K562 (cell line): Measurements from ENCODE around the gene MTX3. TPM values are rescaled to one million over a fixed set of nuclear protein-coding genes. Genes with fewer than 3 reads are reported as not detected.

ENCODE experiments used
- ARID1B ChIP-seq: fragments of 450-650 bp; IDR thresholded peaks from 2 replicates; pipeline ENCODE4 v1.6.1; 2016; ENCODE audit warnings: antibody characterized with exemption, mild to moderate bottlenecking, inconsistent platforms
- DNMT1 ChIP-seq: fragments of 450-650 bp; IDR thresholded peaks from 2 replicates; pipeline ENCODE4 v1.6.1; 2016; ENCODE audit warnings: antibody characterized with exemption, mild to moderate bottlenecking
- ETV6 ChIP-seq, 3 experiments: fragments of 150-350 bp in 1 of 3; sonication (generic) in 1 of 3; formaldehyde crosslinking in 1 of 3; IDR thresholded peaks; 2 replicates each; pipeline versions ENCODE4 v1.6.1 to v1.8.0; 2014 to 2022; ENCODE audit warnings: borderline replicate concordance in 2 of 3, low read depth in 2 of 3, antibody characterized with exemption in 1 of 3, low read length in 1 of 3, mild to moderate bottlenecking in 1 of 3, missing genetic modification reagents in 1 of 3
- FOXK1 ChIP-seq: sonication (generic); formaldehyde crosslinking; IDR thresholded peaks from 2 replicates; pipeline ENCODE4 v1.8.0; 2022; ENCODE audit warnings: missing genetic modification reagents, mild to moderate bottlenecking, borderline replicate concordance
- NELFE ChIP-seq: IDR thresholded peaks from 2 replicates; pipeline ENCODE4 v1.6.1; 2011; ENCODE audit warnings: mild to moderate bottlenecking; ENCODE audit not compliant: insufficient read depth, insufficient read length
- ZNF384 ChIP-seq: IDR thresholded peaks from 2 replicates; pipeline ENCODE4 v1.6.1; 2012; ENCODE audit warnings: low read depth, low read length, improper control_type of control experiment
- ZNF407 ChIP-seq: fragments of 450-650 bp; IDR thresholded peaks from 2 replicates; pipeline ENCODE4 v1.6.1; 2016; ENCODE audit warnings: low read depth
- polyA plus RNA-seq, 8 experiments: library from polyadenylated mRNA; depleted of rRNA in 4 of 8; stranded (reverse) in 5 of 8; unstranded in 3 of 8; fragments of >200 nt; fragmentation: Nextera tagmentation in 2 of 8; fragmentation: Illumina TruSeq in 1 of 8; extraction: Ambion mirVana in 2 of 8; extraction: Trizol in 1 of 8; gene quantifications; 2 replicates each; pipeline versions ENCODE4 v1.2.1 to v1.2.3, GENCODE V29; 2011 to 2014; ENCODE audit warnings: inconsistent platforms in 1 of 8, missing spikeins in 1 of 8
- total RNA-seq, 7 experiments: library from RNA; depleted of rRNA in 6 of 7; stranded (reverse); fragments of >200 nt in 6 of 7; fragmentation: Illumina TruSeq in 2 of 7; extraction: Trizol in 2 of 7; gene quantifications; 2 replicates each; pipeline versions ENCODE4 v1.2.1 to v1.2.3, GENCODE V29; 2011 to 2021; ENCODE audit warnings: low replicate concordance in 1 of 7
- TF ChIP-seq, protein P1 (sequence below), 2 experiments: fragments of 450-650 bp in 1 of 2; IDR thresholded peaks; 2 replicates each; pipeline ENCODE4 v1.6.1; 2011 to 2017; ENCODE audit warnings: low read depth in 2 of 2, antibody characterized with exemption in 1 of 2, borderline replicate concordance in 1 of 2, low read length in 1 of 2, mild to moderate bottlenecking in 1 of 2, mixed read lengths in 1 of 2; ENCODE audit not compliant: control insufficient read depth in 1 of 2
- TF ChIP-seq, protein P2 (sequence below): fragments of 200-800 bp; sonication (Bioruptor generic); IDR thresholded peaks from 2 replicates; pipeline ENCODE4 v1.6.1; 2017; ENCODE audit warnings: missing genetic modification characterization, missing compliant biosample characterization
- TF ChIP-seq, protein P3 (sequence below): fragments of 250-450 bp; sonication (Bioruptor Pico); IDR thresholded peaks from 2 replicates; pipeline ENCODE4 v1.8.0; 2022; ENCODE audit warnings: inconsistent platforms

The MTX3 gene
- total and polyA plus RNA-seq, 9 of the 15 experiments (the other 6 are each of a cell fraction or from before 2014, with no cell fraction given): 0.04 to 0.36 (median 0.15) TPM; not detected in 1

DNA sequence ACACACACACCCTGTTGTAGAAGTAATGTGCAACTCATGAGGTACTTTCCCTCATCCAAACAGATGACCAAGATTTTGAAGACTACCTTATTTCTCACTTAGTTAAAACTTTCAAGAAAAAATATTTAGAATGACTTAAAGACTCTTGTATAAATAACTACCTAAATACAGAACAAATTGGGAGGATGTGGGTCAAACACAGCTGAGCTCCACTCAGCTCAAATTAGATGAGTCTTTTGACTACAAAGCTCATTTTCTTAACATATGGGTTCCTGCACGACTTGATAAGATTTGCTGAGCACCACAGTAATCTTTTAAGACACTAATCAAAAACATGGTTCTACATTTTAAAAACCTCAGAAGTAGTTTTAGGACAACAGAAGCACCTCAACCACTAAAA, 8.9 kb downstream of the MTX3 start (continued):
- TF ChIP-seq, protein P1, sequence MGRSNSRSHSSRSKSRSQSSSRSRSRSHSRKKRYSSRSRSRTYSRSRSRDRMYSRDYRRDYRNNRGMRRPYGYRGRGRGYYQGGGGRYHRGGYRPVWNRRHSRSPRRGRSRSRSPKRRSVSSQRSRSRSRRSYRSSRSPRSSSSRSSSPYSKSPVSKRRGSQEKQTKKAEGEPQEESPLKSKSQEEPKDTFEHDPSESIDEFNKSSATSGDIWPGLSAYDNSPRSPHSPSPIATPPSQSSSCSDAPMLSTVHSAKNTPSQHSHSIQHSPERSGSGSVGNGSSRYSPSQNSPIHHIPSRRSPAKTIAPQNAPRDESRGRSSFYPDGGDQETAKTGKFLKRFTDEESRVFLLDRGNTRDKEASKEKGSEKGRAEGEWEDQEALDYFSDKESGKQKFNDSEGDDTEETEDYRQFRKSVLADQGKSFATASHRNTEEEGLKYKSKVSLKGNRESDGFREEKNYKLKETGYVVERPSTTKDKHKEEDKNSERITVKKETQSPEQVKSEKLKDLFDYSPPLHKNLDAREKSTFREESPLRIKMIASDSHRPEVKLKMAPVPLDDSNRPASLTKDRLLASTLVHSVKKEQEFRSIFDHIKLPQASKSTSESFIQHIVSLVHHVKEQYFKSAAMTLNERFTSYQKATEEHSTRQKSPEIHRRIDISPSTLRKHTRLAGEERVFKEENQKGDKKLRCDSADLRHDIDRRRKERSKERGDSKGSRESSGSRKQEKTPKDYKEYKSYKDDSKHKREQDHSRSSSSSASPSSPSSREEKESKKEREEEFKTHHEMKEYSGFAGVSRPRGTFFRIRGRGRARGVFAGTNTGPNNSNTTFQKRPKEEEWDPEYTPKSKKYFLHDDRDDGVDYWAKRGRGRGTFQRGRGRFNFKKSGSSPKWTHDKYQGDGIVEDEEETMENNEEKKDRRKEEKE (IDR thresholded peaks at IDR 0.05; ENCODE audit: borderline replicate concordance in 1 of 2, control insufficient read depth in 1 of 2, low read depth in 2 of 2, low read length in 1 of 2): no peak
- TF ChIP-seq DNMT1: no peak
- no peak for TF ChIP-seq FOXK1 (CRISPR knock-in tag)
- TF ChIP-seq, protein P2, sequence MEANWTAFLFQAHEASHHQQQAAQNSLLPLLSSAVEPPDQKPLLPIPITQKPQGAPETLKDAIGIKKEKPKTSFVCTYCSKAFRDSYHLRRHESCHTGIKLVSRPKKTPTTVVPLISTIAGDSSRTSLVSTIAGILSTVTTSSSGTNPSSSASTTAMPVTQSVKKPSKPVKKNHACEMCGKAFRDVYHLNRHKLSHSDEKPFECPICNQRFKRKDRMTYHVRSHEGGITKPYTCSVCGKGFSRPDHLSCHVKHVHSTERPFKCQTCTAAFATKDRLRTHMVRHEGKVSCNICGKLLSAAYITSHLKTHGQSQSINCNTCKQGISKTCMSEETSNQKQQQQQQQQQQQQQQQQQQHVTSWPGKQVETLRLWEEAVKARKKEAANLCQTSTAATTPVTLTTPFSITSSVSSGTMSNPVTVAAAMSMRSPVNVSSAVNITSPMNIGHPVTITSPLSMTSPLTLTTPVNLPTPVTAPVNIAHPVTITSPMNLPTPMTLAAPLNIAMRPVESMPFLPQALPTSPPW (CRISPR knock-in tag): no peak
- no peak for TF ChIP-seq ETV6 (IDR thresholded peaks at IDR 0.05; ENCODE audit: borderline replicate concordance in 1 of 2, low read depth in 2 of 2, low read length in 1 of 2)
- no peak for TF ChIP-seq ETV6 (CRISPR knock-in tag; IDR thresholded peaks at IDR 0.05; ENCODE audit: borderline replicate concordance)
- TF ChIP-seq NELFE: no peak
- TF ChIP-seq, protein P3, sequence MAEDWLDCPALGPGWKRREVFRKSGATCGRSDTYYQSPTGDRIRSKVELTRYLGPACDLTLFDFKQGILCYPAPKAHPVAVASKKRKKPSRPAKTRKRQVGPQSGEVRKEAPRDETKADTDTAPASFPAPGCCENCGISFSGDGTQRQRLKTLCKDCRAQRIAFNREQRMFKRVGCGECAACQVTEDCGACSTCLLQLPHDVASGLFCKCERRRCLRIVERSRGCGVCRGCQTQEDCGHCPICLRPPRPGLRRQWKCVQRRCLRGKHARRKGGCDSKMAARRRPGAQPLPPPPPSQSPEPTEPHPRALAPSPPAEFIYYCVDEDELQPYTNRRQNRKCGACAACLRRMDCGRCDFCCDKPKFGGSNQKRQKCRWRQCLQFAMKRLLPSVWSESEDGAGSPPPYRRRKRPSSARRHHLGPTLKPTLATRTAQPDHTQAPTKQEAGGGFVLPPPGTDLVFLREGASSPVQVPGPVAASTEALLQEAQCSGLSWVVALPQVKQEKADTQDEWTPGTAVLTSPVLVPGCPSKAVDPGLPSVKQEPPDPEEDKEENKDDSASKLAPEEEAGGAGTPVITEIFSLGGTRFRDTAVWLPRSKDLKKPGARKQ (CRISPR knock-in tag): no peak
- no peak for TF ChIP-seq ARID1B
- TF ChIP-seq ZNF384: no peak
- no peak for TF ChIP-seq ZNF407
